Spleen (tissue), 7 donors: ENCODE results near the gene FAM124B.

Source experiments
- CTCF ChIP-seq, 11 experiments: fragments of 200-600 bp in 7 of 11; fragments of 450-650 bp in 4 of 11; sonication (generic) in 4 of 11; IDR thresholded peaks in 8 of 11; conservative IDR thresholded peaks in 3 of 11; 1 replicate in 7 of 11; 2 replicates in 4 of 11; pipeline versions ENCODE4 v1.4.0 to v1.8.0; 2016 to 2021; ENCODE audit warnings: antibody characterized with exemption in 11 of 11, inconsistent platforms in 4 of 11, mild to moderate bottlenecking in 1 of 11
- POLR2AphosphoS5 ChIP-seq, 3 donors: sonication (generic); formaldehyde crosslinking; IDR thresholded peaks; one replicate each; pipeline ENCODE4 v1.5.1; 2017; ENCODE audit warnings: antibody characterized with exemption in 3 of 3
- donor health status: DM: no; HTN: no; CAD: no; lungs with moderate emphysema.
- donor health status: DM: no; HTN: no; CAD: no.
- donor health status: DM: no; HTN: no; CAD: no.

- no peak for TF ChIP-seq CTCF (IDR thresholded peaks at IDR 0.05 in 8 of 11, conservative IDR thresholded peaks at IDR 0.05 in 3 of 11)
- TF ChIP-seq POLR2AphosphoS5 (IDR thresholded peaks at IDR 0.05), result no peak
Observed at GRCh38 chr2:224412141-224413015, 10.5 kb upstream of the FAM124B start.
